GM13977 (cell line): ENCODE data around the gene VNN1.

Source experiments
- DNase-seq: peaks from one replicate; pipeline ENCODE4 v3.0.0; 2012; ENCODE audit warnings: low spot score
- in situ Hi-C: fragments of 300-500 bp; cut with MboI; formaldehyde crosslinking; loops from one replicate; pipeline ENCODE4 v1.12.0; 2022; ENCODE audit warnings: low sequenced_read_pairs, low pct_unique_long_range_greater_than_20kb, mixed read lengths, inconsistent platforms; ENCODE audit not compliant: unreplicated experiment
- TF ChIP-seq, protein P1 (sequence below): IDR thresholded peaks from 2 replicates; pipeline ENCODE4 v1.5.1; 2012; ENCODE audit warnings: mild to moderate bottlenecking, control low read depth; ENCODE audit not compliant: insufficient read depth; ENCODE audit errors: extremely low read depth, missing control alignments

The VNN1 gene

GRCh38 chr6:132634796-132635195, 79.1 kb downstream of the VNN1 start:
- in situ Hi-C loops = no loop called here
- TF ChIP-seq, protein P1, sequence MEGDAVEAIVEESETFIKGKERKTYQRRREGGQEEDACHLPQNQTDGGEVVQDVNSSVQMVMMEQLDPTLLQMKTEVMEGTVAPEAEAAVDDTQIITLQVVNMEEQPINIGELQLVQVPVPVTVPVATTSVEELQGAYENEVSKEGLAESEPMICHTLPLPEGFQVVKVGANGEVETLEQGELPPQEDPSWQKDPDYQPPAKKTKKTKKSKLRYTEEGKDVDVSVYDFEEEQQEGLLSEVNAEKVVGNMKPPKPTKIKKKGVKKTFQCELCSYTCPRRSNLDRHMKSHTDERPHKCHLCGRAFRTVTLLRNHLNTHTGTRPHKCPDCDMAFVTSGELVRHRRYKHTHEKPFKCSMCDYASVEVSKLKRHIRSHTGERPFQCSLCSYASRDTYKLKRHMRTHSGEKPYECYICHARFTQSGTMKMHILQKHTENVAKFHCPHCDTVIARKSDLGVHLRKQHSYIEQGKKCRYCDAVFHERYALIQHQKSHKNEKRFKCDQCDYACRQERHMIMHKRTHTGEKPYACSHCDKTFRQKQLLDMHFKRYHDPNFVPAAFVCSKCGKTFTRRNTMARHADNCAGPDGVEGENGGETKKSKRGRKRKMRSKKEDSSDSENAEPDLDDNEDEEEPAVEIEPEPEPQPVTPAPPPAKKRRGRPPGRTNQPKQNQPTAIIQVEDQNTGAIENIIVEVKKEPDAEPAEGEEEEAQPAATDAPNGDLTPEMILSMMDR = no peak
- no peak for DNase-seq

GRCh38 chr6:132633362-132633761, 80.5 kb downstream of the VNN1 start:
- TF ChIP-seq, protein P1 = no peak
- in situ Hi-C loops = no loop called here

More at GRCh38 chr6:132633362-132633761, 80.5 kb downstream of the VNN1 start:
- no peak for DNase-seq
